GM12874 (cell line): ENCODE data around the gene DNMBP.

Experiments used
- TF ChIP-seq, protein P1 (sequence below): IDR thresholded peaks from 2 replicates; pipeline ENCODE4 v1.5.1; 2011; ENCODE audit warnings: low read depth, mild to moderate bottlenecking, control low read depth, low read length, moderate library complexity; ENCODE audit not compliant: insufficient read depth

DNMBP gene

DNA sequence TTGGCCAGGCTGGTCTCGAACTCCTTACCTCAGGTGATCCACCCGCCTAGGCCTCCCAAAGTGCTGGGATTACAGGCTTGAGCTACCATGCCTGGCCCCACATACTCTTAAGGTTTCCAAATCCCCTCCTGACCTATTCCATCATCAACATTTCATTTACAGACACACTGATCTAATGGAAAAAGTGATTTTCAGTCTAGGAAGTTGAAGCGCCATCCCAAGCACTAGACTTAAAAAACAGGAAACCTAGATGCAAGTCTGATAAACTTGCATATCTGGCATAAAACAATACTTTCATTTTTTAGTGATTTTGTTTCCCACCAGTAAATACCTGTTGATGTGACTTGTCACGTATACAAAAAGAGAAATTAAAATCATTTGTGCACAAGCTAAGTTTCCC is 44.0 kb downstream of the DNMBP start:
- TF ChIP-seq, protein P1, sequence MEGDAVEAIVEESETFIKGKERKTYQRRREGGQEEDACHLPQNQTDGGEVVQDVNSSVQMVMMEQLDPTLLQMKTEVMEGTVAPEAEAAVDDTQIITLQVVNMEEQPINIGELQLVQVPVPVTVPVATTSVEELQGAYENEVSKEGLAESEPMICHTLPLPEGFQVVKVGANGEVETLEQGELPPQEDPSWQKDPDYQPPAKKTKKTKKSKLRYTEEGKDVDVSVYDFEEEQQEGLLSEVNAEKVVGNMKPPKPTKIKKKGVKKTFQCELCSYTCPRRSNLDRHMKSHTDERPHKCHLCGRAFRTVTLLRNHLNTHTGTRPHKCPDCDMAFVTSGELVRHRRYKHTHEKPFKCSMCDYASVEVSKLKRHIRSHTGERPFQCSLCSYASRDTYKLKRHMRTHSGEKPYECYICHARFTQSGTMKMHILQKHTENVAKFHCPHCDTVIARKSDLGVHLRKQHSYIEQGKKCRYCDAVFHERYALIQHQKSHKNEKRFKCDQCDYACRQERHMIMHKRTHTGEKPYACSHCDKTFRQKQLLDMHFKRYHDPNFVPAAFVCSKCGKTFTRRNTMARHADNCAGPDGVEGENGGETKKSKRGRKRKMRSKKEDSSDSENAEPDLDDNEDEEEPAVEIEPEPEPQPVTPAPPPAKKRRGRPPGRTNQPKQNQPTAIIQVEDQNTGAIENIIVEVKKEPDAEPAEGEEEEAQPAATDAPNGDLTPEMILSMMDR: no peak

DNA sequence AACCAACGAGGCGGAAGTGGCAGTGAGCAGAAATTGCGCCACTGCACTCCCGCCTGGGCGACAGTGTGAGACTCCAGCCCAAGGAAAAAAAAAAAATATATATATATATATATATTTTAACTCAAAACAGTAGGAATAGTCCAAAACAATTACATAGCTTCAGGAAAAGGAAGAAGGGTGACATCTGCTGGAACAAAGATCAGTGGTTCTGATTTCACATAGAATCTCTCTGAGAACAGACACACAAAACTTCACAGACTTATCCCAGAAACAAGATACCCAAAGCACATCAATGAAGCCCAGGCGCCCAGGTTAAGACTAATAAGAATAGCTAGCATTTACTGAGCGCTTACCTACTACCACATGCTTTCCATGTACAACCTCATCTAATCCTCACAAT is 45.0 kb downstream of the DNMBP start:
- TF ChIP-seq, protein P1: no peak

DNA sequence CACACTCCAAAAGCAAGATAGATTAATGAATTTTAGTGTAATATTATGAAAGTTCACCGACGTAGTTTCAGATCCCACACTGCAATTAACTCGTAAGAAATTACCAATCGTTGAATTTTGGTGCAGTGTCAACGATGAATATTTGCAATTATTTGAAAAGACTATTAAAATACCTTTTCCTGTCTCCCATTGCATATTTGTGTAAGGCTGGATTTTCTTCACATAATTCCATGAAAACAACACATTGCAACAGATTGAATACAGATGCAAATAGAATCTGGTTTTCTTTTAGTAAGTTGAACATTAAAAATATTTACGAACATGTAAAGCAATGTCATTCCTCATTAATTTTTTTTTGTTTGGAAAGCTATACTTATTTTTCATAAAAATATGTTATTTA is 50.9 kb downstream of the DNMBP start:
- TF ChIP-seq, protein P1: no peak

DNA sequence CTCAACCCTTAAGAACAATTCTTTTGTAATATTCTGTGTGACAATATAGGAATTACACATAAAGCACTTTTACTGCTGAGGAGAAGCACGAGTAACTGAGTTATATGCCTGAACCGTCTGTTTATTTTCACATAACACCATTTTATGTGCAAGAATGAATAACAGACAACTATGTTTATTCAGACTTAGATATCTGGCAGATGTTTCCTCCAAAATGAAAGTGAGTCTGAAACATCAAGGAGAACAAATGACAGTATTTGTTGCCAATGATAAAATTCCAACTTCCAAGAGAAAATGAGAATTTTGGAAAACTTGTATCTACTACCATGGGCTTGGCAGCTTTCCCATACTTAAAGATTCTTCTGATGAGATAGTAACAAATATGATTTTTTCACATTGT is 51.4 kb downstream of the DNMBP start:
- TF ChIP-seq, protein P1: no peak

DNA sequence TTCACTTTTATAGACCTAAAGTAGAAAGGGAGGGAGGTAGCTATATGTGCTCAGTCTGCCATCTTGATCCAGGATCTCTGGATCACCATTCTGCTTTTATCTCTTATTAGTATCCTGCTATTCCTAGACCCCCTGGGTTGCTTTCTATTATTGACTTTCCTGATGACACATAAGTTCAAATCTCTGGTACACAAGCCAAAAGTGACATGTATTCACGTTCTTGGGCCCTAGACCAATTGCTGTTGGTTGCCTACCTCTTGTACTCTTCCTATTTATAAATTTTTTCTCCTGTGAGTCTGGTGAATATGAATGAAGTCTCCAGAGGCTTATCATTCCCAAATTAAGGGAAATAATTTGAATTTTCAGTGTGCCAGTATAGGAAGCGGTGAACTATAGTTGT is 56.9 kb downstream of the DNMBP start:
- TF ChIP-seq, protein P1: no peak

DNA sequence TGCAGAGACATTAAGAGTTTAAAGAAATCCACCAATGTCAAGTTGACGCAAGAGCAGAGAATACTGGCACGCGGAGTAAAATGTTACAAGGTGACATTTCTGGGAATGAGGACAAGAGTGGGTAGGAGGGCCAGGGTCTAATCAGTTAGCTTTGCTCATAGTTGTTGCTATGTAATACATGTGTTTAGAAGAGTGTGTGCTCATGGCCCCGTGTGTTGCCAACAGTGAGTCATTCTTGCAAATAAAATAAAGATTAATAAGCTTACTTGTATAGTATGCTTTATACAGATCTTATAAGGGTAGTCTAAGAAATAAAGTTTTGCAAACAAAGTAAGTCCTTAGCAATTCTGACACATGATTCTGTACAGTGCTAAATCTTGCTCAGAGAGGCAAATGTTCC is 64.5 kb downstream of the DNMBP start:
- TF ChIP-seq, protein P1: no peak

DNA sequence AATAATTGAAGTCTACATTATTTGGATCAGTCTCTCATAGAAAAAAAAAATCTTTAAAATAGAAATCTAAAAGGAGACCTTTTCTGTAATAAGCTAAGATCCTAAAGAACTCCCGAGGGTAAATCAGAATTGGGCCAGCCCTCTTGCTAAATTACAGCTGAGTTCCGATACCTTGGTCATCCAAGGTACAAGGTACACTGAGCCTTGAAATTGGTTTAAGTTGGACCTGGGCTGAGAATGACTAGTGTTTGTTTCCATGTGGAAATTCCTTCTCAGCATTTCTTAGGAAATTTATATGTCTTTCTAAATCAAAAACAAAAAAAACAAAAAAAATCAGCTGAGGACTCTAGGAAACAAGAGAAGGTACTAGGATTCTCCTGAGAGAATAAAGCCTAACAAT is 64.9 kb downstream of the DNMBP start:
- TF ChIP-seq, protein P1: no peak

DNA sequence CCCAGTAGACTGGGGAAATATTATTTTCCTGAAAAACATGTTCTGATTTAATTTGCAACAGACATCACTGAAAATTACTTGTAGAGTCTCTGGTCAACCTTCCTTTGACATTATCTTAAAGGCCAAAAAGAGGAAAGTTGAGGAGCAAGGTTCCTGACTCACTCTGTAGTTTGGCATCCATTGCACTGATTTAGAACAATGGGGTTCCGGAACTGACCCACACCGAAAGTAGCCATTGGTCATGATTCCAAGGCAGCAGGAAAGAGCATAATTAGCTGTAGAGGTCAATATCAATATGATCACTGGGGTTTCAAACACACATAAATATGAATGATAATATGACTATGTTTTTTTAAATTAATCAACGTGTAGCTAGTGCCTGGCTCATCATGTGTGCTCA is 65.8 kb downstream of the DNMBP start:
- TF ChIP-seq, protein P1: no peak
